Right atrium auricular region (tissue), 2 donors: ENCODE results near the gene VTA1. TPM values are rescaled to one million over a fixed set of nuclear protein-coding genes. Genes with fewer than 3 reads are reported as not detected.
A peak's percentile ranks its signal among the peaks of the same experiment; 100 is the strongest.
"Not testable (repeated sequence)": the region's sequence is repeated elsewhere in the genome, so short reads cannot be mapped to it uniquely, and the experiment has no call there.

ENCODE experiments used
- DNase-seq: peaks from one replicate; pipeline ENCODE4 v3.0.0-alpha.2; 2019; ENCODE audit warnings: low spot score
- H3K27ac ChIP-seq, 2 donors: fragments of 200-600 bp; sonication (generic); 1 replicate in 1 of 2; 2 replicates in 1 of 2; pipeline ENCODE4 v1.5.1; 2016 to 2019
- H3K27me3 ChIP-seq, 2 donors: fragments of 200-600 bp; sonication (generic); one replicate each; pipeline versions ENCODE4 v1.5.1 to v1.6.0; 2017 to 2019
- H3K36me3 ChIP-seq: fragments of 200-600 bp; sonication (generic); one replicate; pipeline ENCODE4 v1.5.1; 2016
- H3K4me1 ChIP-seq, 2 donors: fragments of 200-600 bp; sonication (generic); one replicate each; pipeline versions ENCODE4 v1.5.1 to v1.6.0; 2017 to 2019
- H3K4me3 ChIP-seq, 2 donors: fragments of 200-600 bp; sonication (generic); 1 replicate in 1 of 2; 2 replicates in 1 of 2; pipeline ENCODE4 v1.5.1; 2017 to 2019; ENCODE audit warnings: mild to moderate bottlenecking in 1 of 2, moderate library complexity in 1 of 2
- H3K9me3 ChIP-seq, 2 donors: fragments of 200-600 bp; sonication (generic); one replicate each; pipeline ENCODE4 v1.5.1; 2019
- CTCF ChIP-seq, 2 donors: fragments of 200-600 bp; sonication (generic); IDR thresholded peaks; one replicate each; pipeline ENCODE4 v1.5.1; 2019; ENCODE audit warnings: antibody characterized with exemption in 2 of 2
- total RNA-seq, 2 donors: library from RNA; depleted of rRNA; stranded (reverse); fragments of >200 nt; gene quantifications; one replicate each; pipeline ENCODE4 v1.1.0, GENCODE V29; 2016

VTA1 gene
- total RNA-seq, 2 donors from 2014 or later, result 28.2 to 36.4 TPM

GRCh38 chr6:142185641-142186040, 38.6 kb downstream of the VTA1 start:
- Histone ChIP-seq H3K36me3 (no peaks in the 10 kb centered on the region), H3K27ac (no peak overlapping the region), H3K4me1 (no peaks in the 10 kb centered on the region), H3K27me3 (no peaks in the 10 kb centered on the region), H3K9me3 (no peaks in the 10 kb centered on the region), H3K4me3 (no peak overlapping the region)
- DNase-seq, result no peak
- no peak for TF ChIP-seq CTCF (IDR thresholded peaks at IDR 0.05)

- H3K9me3 ChIP-seq, result no peaks in the 10 kb centered on the region
- H3K4me3 ChIP-seq, result no peak overlapping the region
- peak overlapping the region in 1 of 2 donors; percentile 22 for H3K27ac ChIP-seq
- no peak for TF ChIP-seq CTCF (IDR thresholded peaks at IDR 0.05)
- DNase-seq, result peak; percentile 65
- no peaks in the 10 kb centered on the region for H3K4me1 ChIP-seq
- H3K36me3 ChIP-seq, result no peaks in the 10 kb centered on the region
- no peaks in the 10 kb centered on the region for H3K27me3 ChIP-seq
These were observed 40.1 kb downstream of the VTA1 start for GRCh38 chr6:142187209-142187608.

GRCh38 chr6:142188341-142188740, 41.3 kb downstream of the VTA1 start:
- H3K4me1 ChIP-seq, H3K36me3 ChIP-seq, H3K27ac ChIP-seq, H3K4me3 ChIP-seq, DNase-seq, H3K27me3 ChIP-seq, H3K9me3 ChIP-seq: not testable (repeated sequence)
- TF ChIP-seq CTCF (IDR thresholded peaks at IDR 0.05), result peak in 1 of 2 donors; percentile 11

GRCh38 chr6:142189057-142189456, 42.0 kb downstream of the VTA1 start:
- no peak overlapping the region for H3K27ac ChIP-seq
- no peaks in the 10 kb centered on the region for H3K4me1 ChIP-seq
- no peak overlapping the region for H3K4me3 ChIP-seq
- no peaks in the 10 kb centered on the region for H3K9me3 ChIP-seq
- no peaks in the 10 kb centered on the region for H3K27me3 ChIP-seq
- no peak for TF ChIP-seq CTCF (IDR thresholded peaks at IDR 0.05)
- DNase-seq, result no peak
- no peaks in the 10 kb centered on the region for H3K36me3 ChIP-seq

- Histone ChIP-seq H3K4me1 (no peaks in the 10 kb centered on the region), H3K27me3 (no peaks in the 10 kb centered on the region), H3K27ac (no peak overlapping the region), H3K36me3 (no peaks in the 10 kb centered on the region), H3K9me3 (no peaks in the 10 kb centered on the region), H3K4me3 (no peak overlapping the region)
- TF ChIP-seq CTCF (IDR thresholded peaks at IDR 0.05), result no peak
- no peak for DNase-seq
These were observed 45.3 kb downstream of the VTA1 start for GRCh38 chr6:142192343-142192742.

GRCh38 chr6:142193621-142194020, 46.6 kb downstream of the VTA1 start:
- H3K9me3 ChIP-seq, result no peaks in the 10 kb centered on the region
- no peak for TF ChIP-seq CTCF (IDR thresholded peaks at IDR 0.05)
- DNase-seq, result no peak

More at GRCh38 chr6:142193621-142194020, 46.6 kb downstream of the VTA1 start:
- Histone ChIP-seq H3K27me3 (no peaks in the 10 kb centered on the region), H3K4me1 (no peaks in the 10 kb centered on the region), H3K27ac (no peak overlapping the region), H3K36me3 (peaks cover 4% of the 10 kb centered on the region), H3K4me3 (no peak overlapping the region)
